Measurements from ENCODE around the gene ACTN4. TPM values are rescaled to one million over a fixed set of nuclear protein-coding genes. Genes with fewer than 3 reads are reported as not detected.

ACTN4 gene
- total and polyA plus RNA-seq, 2 of the 4 experiments (the other 2 are of a cell fraction) = 541 to 659 TPM

GRCh38 chr19:38709671-38710415 lies 62.4 kb downstream of the ACTN4 start:
- no peak for ATAC-seq (ENCODE audit: low read depth)
- BruUV-seq (replicated peaks) = no TSS peak
- 89% methylated on average over 20 of the region's 27 CpGs; no CpG with 5 or more reads in 1 of the 2 experiments for WGBS, 2 experiments (ENCODE audit: extremely low coverage in 2 of 2, insufficient read length in 1 of 2)
- TF ChIP-seq RCOR1 (IDR thresholded peaks at IDR 0.05; ENCODE audit: insufficient replicate concordance, low read length) (no peak), CEBPB (IDR thresholded peaks at IDR 0.05; ENCODE audit: low read depth, low read length) (no peak), MAZ (IDR thresholded peaks at IDR 0.05; ENCODE audit: borderline replicate concordance, low read depth, low read length) (no peak), RAD21 (IDR thresholded peaks at IDR 0.05; ENCODE audit: low read length) (no peak), BHLHE40 (IDR thresholded peaks at IDR 0.05; ENCODE audit: low read depth, low read length) (no peak), ELK1 (IDR thresholded peaks at IDR 0.05; ENCODE audit: borderline replicate concordance, low read depth, low read length) (no peak)
- TF ChIP-seq, protein P1, sequence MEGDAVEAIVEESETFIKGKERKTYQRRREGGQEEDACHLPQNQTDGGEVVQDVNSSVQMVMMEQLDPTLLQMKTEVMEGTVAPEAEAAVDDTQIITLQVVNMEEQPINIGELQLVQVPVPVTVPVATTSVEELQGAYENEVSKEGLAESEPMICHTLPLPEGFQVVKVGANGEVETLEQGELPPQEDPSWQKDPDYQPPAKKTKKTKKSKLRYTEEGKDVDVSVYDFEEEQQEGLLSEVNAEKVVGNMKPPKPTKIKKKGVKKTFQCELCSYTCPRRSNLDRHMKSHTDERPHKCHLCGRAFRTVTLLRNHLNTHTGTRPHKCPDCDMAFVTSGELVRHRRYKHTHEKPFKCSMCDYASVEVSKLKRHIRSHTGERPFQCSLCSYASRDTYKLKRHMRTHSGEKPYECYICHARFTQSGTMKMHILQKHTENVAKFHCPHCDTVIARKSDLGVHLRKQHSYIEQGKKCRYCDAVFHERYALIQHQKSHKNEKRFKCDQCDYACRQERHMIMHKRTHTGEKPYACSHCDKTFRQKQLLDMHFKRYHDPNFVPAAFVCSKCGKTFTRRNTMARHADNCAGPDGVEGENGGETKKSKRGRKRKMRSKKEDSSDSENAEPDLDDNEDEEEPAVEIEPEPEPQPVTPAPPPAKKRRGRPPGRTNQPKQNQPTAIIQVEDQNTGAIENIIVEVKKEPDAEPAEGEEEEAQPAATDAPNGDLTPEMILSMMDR (conservative IDR thresholded peaks at IDR 0.05; ENCODE audit: low read depth, low read length) = no peak
- peaks cover 27% of the 10 kb centered on the region for H3K9me1 ChIP-seq (ENCODE audit: insufficient read depth, low read length)
- H3K36me3 ChIP-seq (ENCODE audit: control insufficient read depth, insufficient read depth, low read length) = peaks cover 91% of the 10 kb centered on the region
- H3K27me3 ChIP-seq (ENCODE audit: control insufficient read depth, insufficient read depth, low read length) = no peaks in the 10 kb centered on the region
- H2BK5ac ChIP-seq (ENCODE audit: low read depth, low read length, poor library complexity, severe bottlenecking) = peak overlapping the region; percentile 24
- H3K56ac ChIP-seq (ENCODE audit: extremely low read depth, insufficient read depth, low read length) = no peak overlapping the region
- peaks cover 50 to 95% of the 10 kb centered on the region in 2 experiments for H3K79me1 ChIP-seq (ENCODE audit: low read depth in 1 of 2, low read length in 2 of 2)
- POLR2A ChIA-PET (ENCODE audit: unreplicated experiment) = no interaction called here
- H3K9me3 ChIP-seq (ENCODE audit: control insufficient read depth, insufficient read depth, low read length) = no peaks in the 10 kb centered on the region
- in situ Hi-C loops (cut with MboI; ENCODE audit: low sequenced_read_pairs) = no loop called here
- no peak overlapping the region for H3K4me3 ChIP-seq (ENCODE audit: insufficient read depth, low read depth, low read length)
- H2AK9ac ChIP-seq (replicated peaks; ENCODE audit: low read depth, low read length, poor library complexity) = peak overlapping the region; percentile 42
- no peak overlapping the region for H3K4me2 ChIP-seq (ENCODE audit: low read depth, low read length)
- H3K14ac ChIP-seq (replicated peaks; ENCODE audit: low read depth, low read length) = no peak overlapping the region
- peak overlapping the region; percentile 98 for H2AK5ac ChIP-seq (ENCODE audit: low read depth, low read length)
- H2BK120ac ChIP-seq (ENCODE audit: low read depth, low read length) = no peak overlapping the region
- peaks cover 43% of the 10 kb centered on the region for H4K20me1 ChIP-seq (ENCODE audit: insufficient read depth, low read length)
- peak overlapping the region; percentile 8; the same call in 1 of the 2 replicates for H3K27ac ChIP-seq (ENCODE audit: insufficient read depth, low read length)
- no peak overlapping the region for H2BK20ac ChIP-seq (ENCODE audit: low read depth, low read length)
- intact Hi-C loops (cut with micrococcal nuclease) = loop anchor here (2.0 kb wide), 1 partner anchor 61 kb away; no protein-coding TSS in a partner anchor
- no peak overlapping the region for H3K9ac ChIP-seq (ENCODE audit: low read depth, low read length)
- peak overlapping the region in 1 of 2 experiments; percentile 83; a peak in 1 of 4 replicates for H4K8ac ChIP-seq (ENCODE audit: low read depth in 2 of 2, low read length in 2 of 2)
- H3K4me1 ChIP-seq (ENCODE audit: control insufficient read depth, insufficient read depth, low read length) = peaks cover 45% of the 10 kb centered on the region
- peak overlapping the region; percentile 65; the same call in 1 of the 2 replicates for H3K23ac ChIP-seq (ENCODE audit: low read depth, low read length)
- no peak overlapping the region for H2BK15ac ChIP-seq (ENCODE audit: low read depth, low read length)
- no peak overlapping the region for H4K5ac ChIP-seq (ENCODE audit: low read depth, low read length)
- H3K4ac ChIP-seq (ENCODE audit: low read depth, low read length) = peak overlapping the region; percentile 92
- no peak overlapping the region for H3K18ac ChIP-seq (ENCODE audit: low read depth, low read length)
- peak overlapping the region; percentile 40 for H2AFZ ChIP-seq (replicated peaks; ENCODE audit: low read length, poor library complexity)
- CTCF ChIA-PET = no interaction called here
- DNase-seq = no peak
- H4K91ac ChIP-seq (ENCODE audit: insufficient read depth, low read depth, low read length) = no peak overlapping the region
- dilution Hi-C loops (cut with HindIII; ENCODE audit: low sequenced_read_pairs, unreplicated experiment) = no loop called here

Data from IMR-90 (cell line).